NCI-H2029 treated with DMSO at 0.1 percent for 48 hours (cell line): ENCODE data around the gene OR6Q1.
"Not testable (repeated sequence)": the region's sequence is repeated elsewhere in the genome, so short reads cannot be mapped to it uniquely, and the experiment has no call there.

Source experiments
- DNase-seq: peaks from one replicate; lab custom pipeline; 2025; lab: John Stamatoyannopoulos, UW

OR6Q1 gene, protein sequence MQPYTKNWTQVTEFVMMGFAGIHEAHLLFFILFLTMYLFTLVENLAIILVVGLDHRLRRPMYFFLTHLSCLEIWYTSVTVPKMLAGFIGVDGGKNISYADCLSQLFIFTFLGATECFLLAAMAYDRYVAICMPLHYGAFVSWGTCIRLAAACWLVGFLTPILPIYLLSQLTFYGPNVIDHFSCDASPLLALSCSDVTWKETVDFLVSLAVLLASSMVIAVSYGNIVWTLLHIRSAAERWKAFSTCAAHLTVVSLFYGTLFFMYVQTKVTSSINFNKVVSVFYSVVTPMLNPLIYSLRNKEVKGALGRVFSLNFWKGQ

DNA sequence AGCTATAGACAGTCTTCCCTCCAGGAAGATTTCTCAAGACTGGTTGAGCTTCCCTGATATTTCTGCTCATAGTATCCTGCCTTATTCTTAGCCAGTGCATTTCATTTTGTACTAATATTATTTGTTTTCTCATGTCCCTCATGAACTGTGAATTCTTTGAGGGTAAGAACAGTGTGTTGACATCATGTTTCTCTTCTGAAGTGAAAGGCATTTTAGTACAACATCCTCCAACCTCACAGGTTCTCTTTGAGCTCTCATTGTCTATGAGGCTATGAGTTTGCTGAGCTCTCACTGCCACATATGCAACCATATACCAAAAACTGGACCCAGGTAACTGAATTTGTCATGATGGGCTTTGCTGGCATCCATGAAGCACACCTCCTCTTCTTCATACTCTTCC is at the start of gene OR6Q1:
Gene OR6Q1 (plus strand): TSS at position 301 of the 400 bp plus-strand sequence. CDS start 0 bp downstream, at position 301.
- no peak for DNase-seq

DNA sequence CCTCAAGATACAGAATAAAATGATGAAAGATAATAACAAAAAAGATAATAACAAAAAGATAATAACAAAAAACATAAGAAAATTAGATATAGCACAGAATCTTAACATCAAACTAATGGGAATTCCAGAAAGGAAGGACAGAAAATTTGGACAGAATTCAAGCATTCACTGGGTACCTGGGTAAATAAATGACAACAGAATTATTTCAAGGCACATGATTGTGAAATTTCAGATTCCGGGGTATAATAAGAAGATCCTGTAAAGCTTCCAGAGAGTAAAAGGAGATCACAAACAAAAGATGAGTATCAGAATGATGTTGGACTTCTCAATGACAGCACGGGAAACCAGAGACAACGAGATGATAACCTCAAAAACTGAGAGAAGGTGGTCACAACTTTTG is 49.2 kb upstream of the OR6Q1 start:
- DNase-seq: no peak

DNA sequence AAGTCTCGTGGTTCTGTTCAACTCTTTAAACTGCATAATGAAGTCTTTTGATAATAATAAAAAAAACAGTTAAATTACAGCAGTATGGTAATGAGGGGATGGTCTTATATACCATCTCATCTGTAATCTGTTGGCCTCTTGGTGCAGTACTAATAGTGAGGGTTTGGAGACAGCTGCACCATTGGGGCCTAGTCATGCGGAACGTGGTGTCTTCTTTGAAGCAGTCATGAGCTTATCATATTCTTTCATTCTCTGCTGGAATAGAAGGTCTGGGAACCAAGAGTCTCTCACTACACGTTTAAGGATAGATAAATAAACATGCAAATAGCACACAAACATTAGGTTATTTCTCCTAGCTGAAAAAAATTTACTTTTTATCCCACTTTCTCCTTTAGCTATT is 48.0 kb upstream of the OR6Q1 start:
- DNase-seq: no peak

DNA sequence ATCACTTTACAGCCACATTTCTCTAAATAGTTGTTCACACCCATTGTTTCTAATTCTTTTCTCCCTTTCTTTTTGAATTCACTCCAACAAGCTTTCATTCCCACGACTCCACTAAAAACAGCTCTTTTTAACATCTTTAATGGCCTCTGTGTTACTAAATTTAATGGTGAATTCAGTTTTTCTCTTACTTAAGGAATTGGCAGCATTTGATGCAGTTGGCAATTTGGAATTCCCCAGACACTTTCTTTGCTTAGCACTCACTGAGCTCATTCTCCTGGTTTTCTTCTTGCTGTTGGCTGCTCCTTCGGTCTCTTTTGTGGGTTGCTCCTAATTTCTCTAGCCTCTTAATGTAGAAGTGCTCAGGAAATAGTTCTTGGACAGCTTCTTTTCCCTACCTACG is 47.6 kb upstream of the OR6Q1 start:
- DNase-seq: no peak

DNA sequence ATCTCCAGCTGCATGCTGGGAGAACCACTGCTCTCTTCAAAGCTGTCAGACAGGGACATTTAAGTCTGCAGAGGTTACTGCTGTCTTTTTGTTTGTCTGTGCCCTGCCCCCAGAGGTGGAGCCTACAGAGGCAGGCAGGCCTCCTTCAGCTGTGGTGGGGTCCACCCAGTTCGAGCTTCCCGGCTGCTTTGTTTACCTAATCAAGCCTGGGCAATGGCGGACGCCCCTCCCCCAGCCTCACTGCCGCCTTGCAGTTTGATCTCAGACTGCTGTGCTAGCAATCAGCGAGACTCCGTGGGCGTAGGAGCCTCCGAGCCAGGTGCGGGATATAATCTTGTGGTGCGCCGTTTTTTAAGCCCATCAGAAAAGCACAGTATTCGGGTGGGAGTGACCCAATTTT is 31.2 kb upstream of the OR6Q1 start:
- not testable (repeated sequence) for DNase-seq

DNA sequence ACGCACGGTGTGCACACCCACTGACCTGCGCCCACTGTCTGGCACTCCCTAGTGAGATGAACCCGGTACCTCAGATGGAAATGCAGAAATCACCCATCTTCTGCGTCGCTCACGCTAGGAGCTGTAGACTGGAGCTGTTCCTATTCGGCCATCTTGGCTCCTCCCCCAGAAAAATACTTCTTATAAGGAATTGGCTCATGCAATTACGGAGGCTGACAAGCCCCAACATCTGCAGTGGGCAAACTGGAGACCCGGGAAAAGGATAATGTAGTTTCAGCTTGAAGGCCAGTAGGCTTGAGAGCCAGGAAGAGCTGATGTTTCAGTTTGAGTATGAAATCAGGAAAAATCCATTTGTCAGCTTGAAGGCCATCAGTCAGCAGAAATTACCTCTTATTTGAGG is 30.7 kb upstream of the OR6Q1 start:
- DNase-seq: not testable (repeated sequence)

DNA sequence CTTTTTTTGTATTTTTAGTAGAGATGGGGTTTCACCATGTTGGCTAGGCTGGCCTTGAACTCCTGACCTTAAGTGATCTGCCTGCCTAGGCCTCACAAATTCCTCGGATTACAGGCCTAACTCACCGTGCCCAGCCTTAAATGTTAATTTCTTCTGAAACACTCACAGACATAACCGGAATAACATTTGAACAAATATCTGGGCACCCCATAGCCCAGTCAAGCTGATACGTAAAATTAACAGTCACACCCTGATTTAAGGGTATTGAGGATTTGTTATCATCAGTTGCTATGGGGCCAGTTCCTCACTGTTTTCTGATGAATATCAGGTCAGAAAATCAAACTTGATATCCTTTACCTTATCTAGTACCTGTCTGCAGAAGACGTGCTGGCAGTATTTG is 30.1 kb upstream of the OR6Q1 start:
- DNase-seq: no peak

DNA sequence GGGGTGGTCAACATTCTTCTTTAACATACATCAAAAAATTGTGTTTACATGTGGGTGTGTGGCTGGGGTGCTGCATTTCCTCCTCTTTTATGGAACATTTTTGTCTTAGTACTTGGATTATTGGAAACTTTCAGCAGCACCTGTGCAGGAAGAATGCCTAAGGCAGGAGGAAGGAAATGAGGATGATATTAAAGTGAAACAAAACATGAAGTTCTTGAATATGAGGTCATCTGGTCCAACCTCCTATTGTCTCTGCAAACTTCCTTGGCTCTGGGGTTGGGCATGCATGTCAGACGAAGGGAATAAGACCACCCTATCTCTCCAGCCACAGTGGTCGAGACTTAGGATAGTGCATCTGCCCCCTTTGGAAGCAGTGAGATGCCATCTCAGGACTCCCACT is 27.7 kb upstream of the OR6Q1 start:
- no peak for DNase-seq

DNA sequence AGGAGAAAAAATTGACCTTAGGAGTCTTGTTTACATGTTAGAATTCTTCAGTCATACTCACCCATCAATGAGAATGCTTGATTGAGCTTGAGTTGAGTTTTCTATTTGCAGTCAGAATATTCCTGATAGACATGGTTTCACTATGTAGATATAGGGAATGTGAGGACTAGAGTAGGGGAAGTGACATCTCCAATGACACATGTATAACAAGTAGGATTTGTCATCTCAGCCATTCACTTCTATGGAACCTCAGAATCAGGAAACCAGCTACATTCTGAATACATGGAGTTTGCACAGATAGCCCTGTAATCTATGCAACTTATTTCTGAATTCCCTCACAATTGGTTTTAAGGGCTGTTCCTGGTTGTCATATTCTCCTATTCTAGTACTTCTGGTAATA is 27.2 kb upstream of the OR6Q1 start:
- no peak for DNase-seq

DNA sequence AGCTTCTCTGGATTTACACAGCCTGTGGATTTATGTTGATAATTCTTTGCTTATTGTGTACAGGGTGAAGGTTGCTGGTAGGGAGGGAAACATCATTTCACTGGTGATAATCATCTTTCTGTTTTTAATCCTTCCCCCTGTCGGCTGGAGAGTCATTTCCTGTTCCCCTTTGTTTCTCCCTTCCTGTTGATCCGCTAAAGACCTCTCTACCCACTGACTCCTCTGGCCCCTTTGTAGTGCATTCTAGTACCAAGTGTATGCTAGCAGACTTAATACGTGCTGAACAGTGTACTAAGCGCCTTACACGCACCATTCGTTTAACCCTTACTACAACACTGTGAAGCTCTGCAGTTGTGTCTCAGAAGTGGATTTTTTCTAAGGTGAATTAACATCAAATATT is 26.1 kb upstream of the OR6Q1 start:
- DNase-seq: no peak

DNA sequence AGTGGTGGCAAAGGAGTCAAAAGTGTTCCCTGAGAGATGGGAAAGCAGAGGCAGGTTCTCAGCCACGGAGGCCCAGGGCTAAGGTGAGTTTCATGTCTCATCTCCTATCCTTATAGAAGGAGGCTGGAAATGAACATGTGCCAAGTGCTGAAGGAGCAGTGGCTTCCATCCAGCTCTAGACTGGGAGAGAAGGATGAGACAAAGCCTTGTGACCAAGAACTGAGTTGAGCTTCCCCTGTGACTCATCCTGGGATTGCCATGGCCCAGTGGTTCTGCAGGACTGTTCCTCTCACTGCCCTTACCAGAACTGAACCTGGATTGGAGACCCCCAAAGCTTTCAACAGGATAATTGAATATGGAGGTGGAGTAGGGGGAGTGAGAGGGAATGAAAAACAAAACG is 23.8 kb upstream of the OR6Q1 start:
- no peak for DNase-seq

DNA sequence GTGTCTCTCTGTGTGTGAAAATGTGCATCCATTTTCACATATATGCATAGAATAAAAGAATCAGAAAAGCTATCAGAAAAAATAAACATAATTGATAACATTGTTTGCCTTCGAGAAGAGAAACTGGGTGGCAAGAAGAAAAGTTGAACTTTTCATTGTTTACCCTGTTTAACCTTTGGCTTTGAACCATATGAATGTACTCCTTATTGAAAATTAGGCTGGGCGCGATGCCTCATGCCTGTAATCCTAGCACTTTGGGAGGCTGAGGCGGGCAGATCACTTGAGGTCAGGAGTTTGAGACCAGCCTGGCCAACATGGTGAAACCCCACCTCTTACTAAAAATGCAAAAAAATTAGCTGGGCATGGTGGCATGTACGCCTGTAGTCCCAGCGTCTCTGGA is 19.0 kb upstream of the OR6Q1 start:
- DNase-seq: no peak

DNA sequence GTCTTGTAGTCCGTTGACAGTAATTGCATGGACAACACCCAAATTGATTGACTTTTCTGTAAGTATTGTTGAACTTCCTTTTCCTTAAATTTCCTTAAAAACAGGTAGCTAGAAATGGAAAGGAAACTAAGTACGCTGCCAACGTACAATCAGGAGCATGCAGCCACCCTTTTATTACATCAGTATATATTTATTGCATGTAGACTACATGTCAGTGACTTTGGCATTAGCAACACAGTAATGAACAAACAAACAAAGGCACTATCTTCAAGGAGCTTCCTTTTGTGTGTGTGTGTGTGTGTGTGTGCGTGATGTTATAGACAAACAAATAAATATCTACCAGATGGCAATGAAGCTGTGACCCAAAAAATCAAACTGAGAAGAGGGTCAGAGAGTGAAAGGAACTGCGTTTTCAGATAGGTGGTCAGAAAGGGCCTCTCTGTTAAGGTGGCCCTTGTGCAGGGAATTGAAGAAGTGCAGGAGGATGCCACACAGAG is 7.3 kb upstream of the OR6Q1 start, which contains the start of gene OR9Q1:
Gene OR9Q1 (plus strand): TSS at position 447 of the 497 bp plus-strand sequence. CDS start 155,564 bp downstream, outside the sequence.
- DNase-seq: no peak

DNA sequence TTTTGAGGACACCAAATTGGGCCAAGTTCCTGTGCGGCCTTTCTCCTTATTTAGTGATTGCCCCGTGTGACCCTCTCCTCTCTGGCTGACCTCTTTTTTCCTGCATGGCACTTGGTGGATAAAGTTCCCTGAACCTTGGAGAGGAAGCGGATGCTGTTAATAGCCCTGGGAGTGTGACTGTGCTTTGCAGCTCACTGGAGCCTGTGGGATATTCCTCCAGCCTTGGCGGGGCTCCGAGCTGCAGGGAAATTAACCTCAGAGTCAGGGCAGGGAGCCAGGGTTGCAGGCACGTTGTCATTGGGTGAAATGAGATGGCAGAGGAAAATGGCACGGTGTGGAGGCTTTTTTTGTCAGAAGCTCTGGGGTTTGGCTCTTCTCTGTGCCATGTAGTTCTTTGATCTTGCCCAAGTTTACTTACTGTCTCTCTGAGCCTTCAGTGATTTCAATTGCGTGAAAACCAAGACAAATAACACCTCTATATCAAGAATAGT is 6.1 kb upstream of the OR6Q1 start:
- DNase-seq: peak; percentile 70

DNA sequence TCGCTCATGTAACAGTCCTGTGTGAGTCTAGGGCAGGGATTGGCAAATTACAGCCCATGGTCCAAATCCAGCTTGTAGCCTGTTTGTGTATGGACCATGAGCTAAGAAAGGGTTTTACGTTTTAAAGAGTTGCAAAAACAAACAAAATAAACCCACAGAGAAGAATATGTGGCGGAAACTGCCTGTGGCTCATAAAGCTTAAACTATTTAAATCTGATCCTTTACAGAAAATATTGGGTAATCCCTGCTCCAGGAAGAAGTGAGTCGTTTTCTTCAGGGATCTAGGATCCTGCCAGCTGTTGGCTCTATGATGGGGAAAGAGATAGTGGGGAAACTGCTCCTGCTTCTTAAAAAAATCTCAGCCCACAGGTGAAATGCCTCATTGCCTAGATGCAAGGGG is 3.4 kb upstream of the OR6Q1 start:
- no peak for DNase-seq

DNA sequence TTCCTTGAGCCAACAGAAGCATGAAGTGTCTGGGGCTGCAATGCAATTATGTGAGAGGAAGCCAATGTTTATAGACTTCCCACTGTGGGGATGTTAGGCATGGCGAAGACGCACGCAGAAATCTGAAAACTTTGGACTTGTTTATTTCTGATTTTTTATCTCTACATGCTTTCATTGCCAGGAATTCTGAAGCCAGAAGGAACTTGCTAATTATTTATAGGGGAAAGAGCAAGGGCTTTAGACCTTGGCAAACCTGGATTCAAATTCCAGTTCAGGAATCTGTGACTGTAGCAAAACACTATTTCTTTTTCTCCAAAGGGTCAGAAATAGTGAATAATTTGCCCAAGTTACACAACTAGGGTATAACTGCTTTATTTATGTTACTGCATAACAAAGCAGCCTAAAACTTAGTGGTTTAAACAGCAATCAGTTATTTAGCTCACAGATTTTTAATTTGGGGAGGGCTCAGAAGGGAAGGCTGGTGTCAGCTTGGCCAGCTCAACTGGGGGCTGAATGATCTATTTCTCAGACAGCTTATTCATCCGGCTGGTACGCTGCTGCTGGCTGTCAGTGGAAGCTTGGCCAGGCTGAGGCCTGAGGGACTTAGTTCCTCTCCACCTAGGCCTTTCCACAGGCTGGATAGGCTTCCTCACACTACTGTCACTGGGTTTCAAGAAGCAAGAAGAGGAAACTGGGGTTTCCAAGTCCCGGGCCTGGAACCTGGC is 1.9 kb upstream of the OR6Q1 start:
- DNase-seq: no peak

DNA sequence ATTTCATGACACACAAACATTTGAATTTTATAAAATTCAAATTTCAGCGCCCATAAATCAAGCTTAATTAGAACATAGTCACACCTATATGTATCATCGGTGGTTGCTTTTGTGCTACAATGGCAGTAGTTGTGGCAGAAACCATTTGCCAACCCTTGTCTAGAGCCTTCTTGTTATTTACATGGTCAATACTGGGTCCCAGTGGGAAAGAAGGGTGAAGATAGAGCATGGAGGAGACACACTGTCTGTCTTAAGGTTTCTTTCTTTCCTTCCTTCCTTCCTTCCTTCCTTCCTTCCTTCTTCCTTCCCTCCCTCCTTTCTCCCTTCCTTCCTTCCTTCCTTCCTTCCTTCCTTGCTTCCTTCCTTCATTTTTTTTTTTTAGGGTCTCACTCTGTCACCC is 3.7 kb downstream of the OR6Q1 start:
- no peak for DNase-seq

DNA sequence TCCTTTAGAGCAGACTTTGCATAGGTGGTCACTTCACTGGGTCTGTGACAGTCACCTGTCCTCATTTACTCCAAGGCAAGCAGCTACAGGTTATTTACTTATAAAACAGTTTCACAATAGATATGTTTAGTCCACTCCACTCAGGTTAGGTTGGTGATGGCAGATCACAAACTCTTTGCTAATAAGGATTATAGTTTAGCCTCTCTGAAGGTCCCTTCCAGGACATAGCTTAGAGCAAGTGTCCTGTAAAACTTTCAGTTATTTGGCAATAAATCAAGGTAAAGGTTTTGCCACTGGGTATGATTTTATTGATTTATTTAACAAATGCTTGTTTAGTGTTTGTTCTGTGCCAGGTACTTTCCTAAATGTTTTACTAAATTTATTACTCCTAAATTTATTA is 8.8 kb downstream of the OR6Q1 start:
- DNase-seq: no peak

DNA sequence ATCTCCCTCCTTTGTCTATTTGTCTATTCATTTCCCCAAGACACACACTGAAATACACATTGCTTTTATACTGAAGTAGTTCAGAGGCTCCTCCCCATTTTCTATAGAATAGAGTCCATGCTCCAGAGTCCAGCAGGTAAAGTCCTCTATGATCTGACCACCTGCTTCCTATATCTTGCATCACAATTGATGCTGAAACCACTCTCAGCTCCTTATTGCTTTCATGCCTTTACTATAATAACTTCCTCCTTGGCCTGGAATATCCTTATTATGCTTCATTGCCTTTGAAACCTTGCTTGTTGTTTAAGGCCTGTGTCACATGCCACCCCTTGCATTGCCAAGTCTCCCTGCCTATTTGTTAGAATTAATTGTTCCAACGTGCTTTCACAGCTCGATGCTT is 12.6 kb downstream of the OR6Q1 start:
- DNase-seq: no peak

DNA sequence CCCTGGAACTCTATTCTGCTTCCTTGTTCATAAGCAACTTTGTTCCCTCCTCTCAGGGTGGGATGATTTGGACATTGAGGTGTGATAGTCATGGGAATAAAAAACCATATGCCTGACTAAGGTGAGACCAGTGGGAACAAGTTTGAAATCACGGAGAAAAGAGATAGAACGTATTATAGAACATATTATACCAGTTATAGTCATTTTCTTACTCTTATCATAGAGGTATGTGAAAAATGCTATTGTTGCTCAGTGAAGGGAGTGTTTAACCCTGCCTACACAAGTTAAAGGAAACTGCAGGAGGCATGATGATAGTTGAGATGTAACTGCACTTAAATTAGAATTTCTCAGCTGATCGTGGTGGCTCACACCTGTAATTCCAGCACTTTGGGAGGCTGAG is 15.5 kb downstream of the OR6Q1 start:
- DNase-seq: no peak

DNA sequence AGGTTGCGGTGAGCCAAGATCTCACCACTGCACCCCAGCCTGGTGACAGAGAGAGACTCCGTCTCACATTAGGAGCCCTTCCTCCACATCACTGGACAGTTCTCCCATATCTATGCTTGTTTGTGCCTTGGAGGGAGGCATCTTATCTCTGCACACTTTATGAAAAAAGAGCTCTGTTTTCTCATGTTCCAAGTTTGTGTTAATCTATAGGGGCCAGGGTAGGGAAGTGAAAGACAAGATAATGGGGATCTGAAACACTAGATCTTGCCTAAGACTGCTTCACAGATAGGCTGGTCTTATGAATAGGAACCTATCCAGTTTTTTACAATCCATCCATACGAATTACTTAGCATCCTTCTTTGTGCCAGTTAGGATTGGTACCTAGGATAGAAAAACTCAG is 17.1 kb downstream of the OR6Q1 start:
- no peak for DNase-seq

DNA sequence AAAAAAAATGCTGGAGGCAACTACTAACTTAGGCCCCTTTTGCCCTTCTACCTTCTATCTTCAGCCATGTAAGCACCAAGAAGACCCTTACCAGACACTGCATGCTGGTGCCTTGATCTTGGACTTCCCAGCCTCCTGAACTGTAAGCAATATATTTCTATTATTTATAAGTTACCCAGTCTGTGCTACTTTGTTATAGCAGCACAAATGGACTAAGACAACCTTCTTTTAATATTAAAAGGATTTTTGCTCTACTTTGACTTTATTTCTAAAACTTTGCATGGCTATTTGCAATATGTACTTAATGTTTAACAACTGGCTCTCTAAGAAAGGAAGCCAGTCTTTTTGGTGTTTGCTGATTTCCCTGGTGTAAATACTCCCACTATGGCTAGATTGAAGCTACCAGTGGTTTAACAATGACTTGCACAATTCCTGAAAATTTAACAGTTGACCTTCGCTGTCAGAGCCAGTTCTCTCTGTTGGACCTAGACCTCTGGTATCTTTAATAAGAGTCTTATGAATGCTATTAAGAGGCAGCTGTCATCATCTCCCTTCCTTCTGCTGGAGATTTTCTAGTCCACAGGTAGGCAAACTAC is 25.2 kb downstream of the OR6Q1 start:
- no peak for DNase-seq

DNA sequence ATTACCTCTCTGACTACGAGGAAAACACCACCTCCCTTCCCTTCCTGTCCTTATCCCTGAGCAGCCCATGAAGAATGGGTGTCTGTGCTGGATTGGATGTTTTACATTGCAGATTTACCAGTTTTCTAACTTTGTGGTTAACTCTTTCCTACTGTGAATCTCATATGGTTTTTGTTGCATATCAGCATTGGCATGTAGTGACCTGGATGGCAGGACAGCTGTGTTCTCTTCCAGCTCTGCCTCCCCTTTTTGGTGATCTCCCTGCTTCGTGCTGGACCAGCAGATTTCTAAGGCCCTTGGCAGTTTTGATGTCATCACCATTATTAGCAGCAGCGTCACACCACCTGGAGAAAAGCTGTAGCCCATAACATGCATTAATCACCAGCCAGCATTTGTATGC is 26.7 kb downstream of the OR6Q1 start:
- DNase-seq: no peak
